ENCODE results near the gene CASP3.
"Not testable (repeated sequence)": the region's sequence is repeated elsewhere in the genome, so short reads cannot be mapped to it uniquely, and the experiment has no call there.

CASP3 gene

GRCh38 chr4:184662236-184662635 lies 13.0 kb upstream of the CASP3 start:
- DNase-seq: no peak

GRCh38 chr4:184660978-184661377 lies 11.7 kb upstream of the CASP3 start:
- no peak for DNase-seq

DNA sequence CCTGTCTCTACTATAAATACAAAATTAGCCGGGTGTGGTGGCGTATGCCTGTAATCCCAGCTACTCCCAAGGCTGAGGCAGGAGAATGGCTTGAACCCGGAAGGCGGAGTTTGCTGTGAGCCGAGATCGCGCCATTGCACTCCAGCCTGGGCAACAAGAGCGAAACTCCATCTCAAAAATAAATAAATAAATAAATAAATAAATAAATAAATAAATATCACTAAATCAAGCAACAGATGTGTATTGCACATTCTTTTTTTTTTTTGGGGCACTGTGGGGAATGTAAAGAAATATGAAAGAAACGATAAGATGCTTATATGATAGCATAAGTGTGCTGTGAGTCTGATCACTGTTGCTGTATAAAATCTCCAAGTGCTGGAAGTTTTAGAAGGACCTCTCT lies 8.6 kb upstream of the CASP3 start:
- DNase-seq: not testable (repeated sequence)

- no peak for DNase-seq
These were observed 7.9 kb upstream of the CASP3 start for GRCh38 chr4:184657144-184657543.

DNA sequence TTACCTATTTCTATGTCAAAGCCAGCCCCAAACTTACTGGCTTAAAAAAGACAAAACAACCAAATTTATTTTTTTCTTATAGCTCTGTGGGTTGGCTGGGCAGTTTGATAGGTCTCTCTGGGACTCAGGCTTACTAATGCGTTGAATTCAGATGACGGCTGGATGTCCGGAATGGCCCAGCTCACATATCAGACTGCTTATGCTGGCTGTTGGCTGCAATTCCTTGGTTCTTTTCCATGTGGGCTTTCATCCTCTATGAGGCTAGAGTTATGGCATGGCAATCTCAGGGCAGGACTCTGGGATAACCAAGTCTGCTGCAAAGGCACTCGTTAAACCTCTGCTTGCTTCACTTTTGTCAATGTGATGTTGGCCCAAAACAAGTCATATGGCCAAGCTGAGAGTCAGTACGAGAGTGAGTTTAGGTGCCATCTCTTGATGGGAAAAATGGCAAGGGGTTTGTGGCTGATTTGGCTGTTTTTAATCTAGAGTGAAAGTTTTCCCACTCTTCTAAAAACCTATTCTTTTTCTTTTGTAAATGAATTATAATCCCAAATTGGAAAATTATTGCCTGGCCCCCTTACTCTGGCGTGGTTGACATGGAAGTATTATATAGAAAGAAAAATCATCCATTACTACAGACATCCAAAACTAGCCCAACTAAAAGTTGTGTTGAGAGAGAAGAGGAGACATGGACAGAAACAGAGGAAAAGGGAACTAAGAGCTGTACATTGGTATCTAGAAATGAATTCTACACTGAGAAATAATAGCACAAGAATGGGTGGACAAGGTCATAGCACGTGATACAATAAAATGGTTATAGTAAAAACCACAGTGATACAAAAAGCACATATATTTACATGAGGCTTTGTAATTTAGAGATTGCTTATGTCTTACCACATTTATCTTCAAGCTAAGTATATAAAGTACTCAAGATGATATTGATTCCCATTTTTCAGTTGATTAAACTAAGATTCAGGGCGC lies 6.9 kb upstream of the CASP3 start:
- DNase-seq: no peak

DNA sequence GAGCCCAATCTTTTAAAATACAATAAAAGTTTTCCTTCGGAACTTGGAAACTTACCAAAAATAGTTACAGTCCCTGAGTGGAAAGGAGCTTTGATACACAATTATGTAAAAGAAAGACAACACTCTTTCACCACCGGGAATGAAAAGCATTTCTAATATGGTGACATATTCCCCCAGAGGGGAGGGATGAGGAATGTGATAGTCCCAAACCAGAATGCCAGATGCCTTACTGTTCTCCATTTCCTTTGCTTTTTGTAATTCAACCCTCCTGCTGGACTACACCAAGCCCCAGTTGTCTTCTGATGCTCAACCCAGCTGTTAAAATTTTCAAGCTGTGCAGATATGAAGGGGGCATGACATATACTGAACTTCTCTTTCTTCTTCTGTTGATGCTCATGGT lies 4.4 kb upstream of the CASP3 start:
- no peak for DNase-seq

GRCh38 chr4:184652681-184653080 lies 3.4 kb upstream of the CASP3 start:
- DNase-seq: not testable (repeated sequence)

DNA sequence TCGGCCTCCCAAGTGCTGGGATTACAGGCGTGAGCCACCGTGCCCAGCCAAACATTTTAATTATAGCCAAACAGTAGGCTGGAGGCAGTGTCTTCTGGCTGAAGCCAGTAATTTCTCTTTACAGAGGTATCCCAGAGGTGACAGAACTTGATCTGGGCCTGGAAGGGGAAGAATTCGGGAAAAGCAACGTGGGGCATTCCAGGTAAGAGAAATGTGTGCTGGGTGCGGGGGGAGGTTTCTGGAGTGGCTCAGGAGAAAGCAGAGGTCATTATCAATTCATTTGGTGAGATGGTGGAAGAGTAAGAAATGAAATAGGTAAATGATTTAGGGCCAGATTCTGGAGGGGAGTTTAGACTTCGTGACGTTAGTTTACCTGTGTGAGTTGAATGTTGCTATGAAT lies 2.7 kb upstream of the CASP3 start:
- no peak for DNase-seq

DNA sequence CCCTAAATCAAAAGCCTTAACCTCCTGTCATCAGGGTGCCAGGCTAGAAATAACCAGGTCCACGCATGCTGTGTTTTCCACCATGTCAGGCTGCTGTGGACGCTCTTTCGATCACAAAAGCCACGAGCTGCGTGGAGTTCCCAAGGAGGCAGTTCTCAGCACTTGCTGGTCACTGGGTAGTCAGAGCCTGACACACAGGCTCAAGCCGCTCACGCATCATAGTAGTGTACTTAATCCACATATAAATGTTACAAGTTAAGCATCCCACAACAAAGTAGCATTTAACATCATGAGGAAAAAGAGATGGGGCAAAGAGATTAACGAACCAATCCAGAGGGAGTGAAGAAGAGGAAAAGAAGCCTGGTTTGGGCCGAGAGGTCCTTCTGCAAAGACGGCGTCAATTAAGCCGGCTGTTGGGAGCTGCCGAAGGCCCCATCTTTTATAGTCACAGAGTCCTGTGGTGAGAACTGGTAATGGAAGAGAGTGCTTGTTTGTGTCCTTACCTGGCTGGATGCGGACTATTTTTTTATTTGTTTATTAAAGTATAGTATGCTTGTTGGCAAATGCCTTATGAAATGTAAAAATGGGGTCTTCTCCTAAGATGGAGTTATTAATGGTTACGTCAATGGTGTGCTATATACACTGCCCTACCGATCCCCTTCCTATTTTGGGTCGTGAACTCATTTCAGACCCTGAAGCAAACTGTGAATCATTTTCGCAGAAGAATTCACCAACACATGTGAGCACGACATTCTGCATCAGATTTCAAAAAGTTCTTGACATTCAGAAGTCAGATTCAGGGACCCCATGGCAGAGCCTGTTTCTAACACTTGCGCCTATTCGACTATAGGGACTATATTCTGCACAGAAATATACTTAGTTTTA lies 966 bp upstream of the CASP3 start:
- DNase-seq: no peak

DNA sequence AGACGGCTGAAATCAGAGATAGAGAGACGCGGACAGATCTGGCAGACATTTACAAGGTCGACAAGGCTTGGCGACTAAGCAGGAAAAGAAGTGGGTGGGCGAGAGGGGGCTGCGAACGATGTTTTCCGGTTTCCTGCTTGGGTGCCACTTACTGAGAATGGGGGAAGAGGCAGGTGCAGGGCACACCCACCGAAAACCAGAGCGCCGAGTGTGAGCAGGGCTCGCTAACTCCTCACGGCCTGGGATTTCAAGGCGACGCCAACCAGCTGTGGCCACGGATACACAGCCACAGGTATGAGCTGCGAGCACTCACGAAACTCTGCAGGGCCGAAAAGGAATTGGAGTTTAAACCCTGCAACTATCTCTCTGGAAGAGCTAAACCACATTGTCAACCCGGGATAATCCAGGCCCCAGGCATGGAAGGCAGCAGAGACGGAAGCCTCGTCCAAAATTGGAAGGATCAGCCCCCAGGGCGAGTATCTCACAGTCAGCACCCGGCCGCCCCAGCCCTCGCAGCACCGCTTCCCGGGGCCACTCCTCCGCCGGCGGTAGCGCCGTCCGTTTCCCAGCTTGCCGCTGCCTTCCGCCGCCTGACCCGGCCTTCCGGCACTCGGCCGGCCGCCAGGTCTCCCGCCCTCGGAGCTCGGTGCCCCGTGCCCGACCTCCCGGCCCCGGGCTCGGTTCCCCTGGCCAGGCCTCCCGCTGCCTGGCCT lies 778 bp downstream of the CASP3 start:
- DNase-seq: peak in 3 of 4 experiments; percentile 11 to 43 (median 25)

DNA sequence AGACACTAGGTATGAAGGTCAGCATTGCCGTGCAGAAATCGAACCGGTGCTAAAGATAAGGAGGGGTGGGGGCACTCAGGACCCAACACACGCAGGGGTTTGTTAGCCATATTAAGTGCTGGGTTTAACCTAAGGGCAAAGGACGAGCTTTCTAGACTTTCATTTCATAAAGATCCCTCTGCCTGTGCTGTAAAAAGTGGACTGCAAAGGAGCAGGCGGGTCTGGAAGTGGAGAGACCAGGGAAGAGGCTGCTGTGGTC lies 1.3 kb downstream of the CASP3 start:
- no peak for DNase-seq

GRCh38 chr4:184647266-184648053 lies 1.8 kb downstream of the CASP3 start:
- DNase-seq: no peak

GRCh38 chr4:184645904-184646610 lies 3.2 kb downstream of the CASP3 start:
- no peak for DNase-seq

DNA sequence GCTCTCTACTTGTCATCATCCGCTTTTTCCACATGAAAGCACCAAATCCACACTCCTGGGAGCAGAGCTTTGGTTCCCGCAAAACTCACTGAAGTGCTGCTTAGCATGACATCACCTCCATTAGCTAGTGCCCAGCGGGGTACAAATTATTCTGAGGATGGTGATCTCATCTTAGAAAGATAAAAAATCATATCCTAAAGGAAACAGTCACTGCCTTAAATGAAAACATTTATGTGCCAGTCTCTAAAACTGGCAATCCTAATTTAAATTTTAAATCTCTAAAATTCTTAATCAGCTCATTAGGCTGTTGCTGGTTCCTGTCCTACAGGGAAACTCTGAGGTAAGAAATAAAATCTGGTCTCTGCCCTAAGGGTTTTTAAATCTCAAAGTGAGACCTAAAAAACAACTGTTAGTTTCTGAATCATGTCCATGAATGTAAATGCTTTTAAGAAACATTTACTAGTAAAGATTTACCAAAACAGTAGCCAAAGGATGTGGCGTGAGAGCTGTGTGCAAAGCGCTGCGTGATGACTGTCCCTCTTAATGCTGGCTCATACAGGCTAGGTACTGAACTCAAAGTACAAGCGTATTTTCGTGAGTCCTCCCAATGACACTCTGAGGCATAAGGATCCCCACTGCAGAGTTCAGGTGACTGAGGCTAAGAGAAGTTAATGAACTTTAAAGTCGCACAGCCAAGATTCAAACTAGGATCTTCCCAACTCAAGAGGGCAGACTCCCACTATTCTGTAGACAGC lies 4.5 kb downstream of the CASP3 start:
- no peak for DNase-seq

GRCh38 chr4:184643731-184644130 lies 5.5 kb downstream of the CASP3 start:
- no peak for DNase-seq

DNA sequence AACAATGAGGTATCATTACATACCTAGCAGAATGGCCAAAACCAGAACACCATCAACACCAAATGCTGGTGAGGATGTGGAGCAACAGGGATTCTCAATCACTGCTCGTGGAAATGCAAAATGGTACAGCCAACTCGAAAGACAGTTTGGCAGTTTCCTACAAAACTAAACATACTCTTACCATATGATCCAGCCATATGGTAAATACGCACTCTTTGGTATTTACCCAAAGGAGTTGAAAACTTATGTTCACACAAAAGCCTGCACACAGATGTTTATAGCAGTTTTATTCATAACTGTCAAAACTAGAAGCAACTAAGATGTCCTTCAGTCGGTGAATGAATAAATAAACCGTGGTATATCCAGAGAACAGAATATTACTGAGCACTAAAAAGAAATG lies 7.8 kb downstream of the CASP3 start:
- DNase-seq: no peak

DNA sequence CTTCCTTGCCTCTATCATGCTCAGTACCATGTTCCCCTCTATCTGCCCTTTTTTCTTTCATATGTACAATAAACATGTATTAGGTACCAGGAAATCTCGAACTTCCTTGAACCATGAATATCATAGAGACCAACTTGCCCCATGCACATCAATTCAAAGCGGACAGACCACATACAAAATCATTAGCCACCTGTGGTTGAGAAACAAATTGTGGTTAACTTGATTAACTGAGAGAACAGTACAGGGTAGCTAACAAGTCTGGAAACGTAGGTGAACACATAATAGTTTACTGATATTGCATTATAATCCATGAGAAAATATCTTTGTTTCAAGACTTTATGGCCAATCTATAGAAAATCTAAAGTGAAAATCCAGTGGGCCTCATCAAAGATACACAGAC lies 8.2 kb downstream of the CASP3 start:
- DNase-seq: no peak

DNA sequence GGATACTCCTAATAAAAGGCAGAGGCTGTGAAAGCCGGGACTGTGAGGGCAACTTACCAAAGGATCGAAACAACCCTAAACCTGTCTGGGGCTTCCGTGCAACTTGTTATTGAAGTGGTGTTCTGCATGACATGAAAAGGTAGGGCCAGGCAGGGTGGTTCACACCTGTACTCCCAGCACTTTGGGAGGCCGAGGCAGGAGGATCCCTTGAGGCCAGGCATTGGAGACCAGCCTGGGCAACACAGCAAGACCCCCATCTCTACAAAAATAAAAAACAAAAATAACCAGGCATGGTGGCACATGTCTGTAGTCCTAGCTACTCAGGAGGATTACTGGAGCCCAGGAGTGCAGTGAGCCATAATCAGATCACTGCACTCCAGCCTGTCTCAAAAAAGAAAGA lies 12.3 kb downstream of the CASP3 start:
- DNase-seq: no peak

GRCh38 chr4:184636144-184636543 lies 13.1 kb downstream of the CASP3 start:
- DNase-seq: no peak

- DNase-seq: no peak
These were observed 13.9 kb downstream of the CASP3 start for GRCh38 chr4:184635381-184635780.

DNA sequence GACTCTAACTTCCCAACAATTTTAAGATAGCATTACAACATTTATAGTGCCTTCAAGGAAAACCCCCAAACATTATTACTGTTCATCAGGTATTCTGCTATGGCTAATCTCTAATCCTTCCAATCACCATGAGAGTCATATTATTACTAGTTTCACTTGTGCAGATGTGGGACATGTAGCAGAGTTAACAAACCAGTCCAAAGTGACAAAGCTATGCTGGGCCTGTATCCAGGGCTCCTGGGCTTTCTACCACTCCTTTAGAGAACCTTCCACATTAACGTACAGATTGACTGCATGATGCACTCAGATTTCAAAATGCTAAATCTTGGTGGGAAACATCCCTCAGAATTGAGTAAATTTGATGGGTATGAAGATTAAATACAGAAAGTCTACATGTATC lies 16.4 kb downstream of the CASP3 start:
- DNase-seq: no peak
